Measurements from ENCODE around the gene ATP1A3. TPM values are rescaled to one million over a fixed set of nuclear protein-coding genes. Genes with fewer than 3 reads are reported as not detected.
A peak's percentile ranks its signal among the peaks of the same experiment; 100 is the strongest.
"Not testable (repeated sequence)": the region's sequence is repeated elsewhere in the genome, so short reads cannot be mapped to it uniquely, and the experiment has no call there.

ATP1A3 gene
- polyA plus RNA-seq, 1 donor from 2014 or later: 36.2 TPM

GRCh38 chr19:41939861-41940730 lies 53.9 kb downstream of the ATP1A3 start:
- Histone ChIP-seq H3K4me2 (ENCODE audit: low read length) (no peak overlapping the region), H3K9ac (ENCODE audit: low read length) (peak overlapping the region; percentile 26), H3K27ac (ENCODE audit: low read length) (no peak overlapping the region), H2AFZ (ENCODE audit: low read depth, low read length) (no peak overlapping the region), H3K4me3 (ENCODE audit: low read length) (peak overlapping the region; percentile 54), H3K9me3 (ENCODE audit: low read length) (no peaks in the 10 kb centered on the region), H3F3A (ENCODE audit: insufficient read depth, low read length, poor library complexity, severe bottlenecking) (no peaks in the 10 kb centered on the region), H3K9me2 (ENCODE audit: insufficient read depth, low read length) (no peaks in the 10 kb centered on the region), H4K20me1 (ENCODE audit: insufficient read depth) (no peaks in the 10 kb centered on the region), H3K36me3 (ENCODE audit: insufficient read depth, low read length) (no peaks in the 10 kb centered on the region), H3K79me2 (replicated peaks; ENCODE audit: insufficient read depth, low read length) (no peaks in the 10 kb centered on the region), H3K27me3 (ENCODE audit: insufficient read depth, low read depth, low read length) (peaks cover 41% of the 10 kb centered on the region)
- TF ChIP-seq MXI1 (conservative IDR thresholded peaks at IDR 0.05; ENCODE audit: poor library complexity, severe bottlenecking) (no peak), EP300 (conservative IDR thresholded peaks at IDR 0.05; ENCODE audit: poor library complexity, severe bottlenecking) (no peak), TAF1 (IDR thresholded peaks at IDR 0.05; ENCODE audit: low read depth) (no peak), EZH2 (IDR thresholded peaks at IDR 0.05; ENCODE audit: borderline replicate concordance, insufficient read depth, low read length, poor library complexity, severe bottlenecking) (no peak), CTCF (IDR thresholded peaks at IDR 0.05; ENCODE audit: poor library complexity, severe bottlenecking) (no peak), SMC3 (conservative IDR thresholded peaks at IDR 0.05; ENCODE audit: poor library complexity) (no peak), POLR2AphosphoS5 (IDR thresholded peaks at IDR 0.05) (no peak), REST (IDR thresholded peaks at IDR 0.05; ENCODE audit: borderline replicate concordance) (no peak), RAD21 (conservative IDR thresholded peaks at IDR 0.05) (no peak)

- H3K4me3 ChIP-seq (ENCODE audit: low read length); H2AFZ ChIP-seq (ENCODE audit: low read depth, low read length); H3K36me3 ChIP-seq (ENCODE audit: insufficient read depth, low read length); H3K79me2 ChIP-seq (replicated peaks; ENCODE audit: insufficient read depth, low read length); H3K27ac ChIP-seq (ENCODE audit: low read length); H3K4me2 ChIP-seq (ENCODE audit: low read length); H3K9me3 ChIP-seq (ENCODE audit: low read length); H3K9me2 ChIP-seq (ENCODE audit: insufficient read depth, low read length); H3K9ac ChIP-seq (ENCODE audit: low read length); H3F3A ChIP-seq (ENCODE audit: insufficient read depth, low read length, poor library complexity, severe bottlenecking); H4K20me1 ChIP-seq (ENCODE audit: insufficient read depth): not testable (repeated sequence)
- H3K27me3 ChIP-seq (ENCODE audit: insufficient read depth, low read depth, low read length): peaks cover 48% of the 10 kb centered on the region
These were observed 54.8 kb downstream of the ATP1A3 start for GRCh38 chr19:41939209-41939608.
